Astrocyte of the cerebellum (primary cell): ENCODE data around the gene DDX6.

Source experiments
- DNase-seq: peaks from one replicate; pipeline ENCODE4 v3.0.0-alpha.2; 2011; ENCODE audit warnings: low read depth
- H3K4me3 ChIP-seq: 2 replicates; pipeline ENCODE4 v1.5.1; 2011; ENCODE audit warnings: mild to moderate bottlenecking, low read depth, low read length, moderate library complexity
- in situ Hi-C: cut with HindIII; loops from 2 replicates; pipeline ENCODE4 v1.10.0; 2017; ENCODE audit warnings: low sequenced_read_pairs
- TF ChIP-seq, protein P1 (sequence below): IDR thresholded peaks from 2 replicates; pipeline ENCODE4 v1.5.1; 2012; ENCODE audit warnings: low read length, low read depth, moderate library complexity, mild to moderate bottlenecking; ENCODE audit errors: missing control alignments

DDX6 gene

DNA sequence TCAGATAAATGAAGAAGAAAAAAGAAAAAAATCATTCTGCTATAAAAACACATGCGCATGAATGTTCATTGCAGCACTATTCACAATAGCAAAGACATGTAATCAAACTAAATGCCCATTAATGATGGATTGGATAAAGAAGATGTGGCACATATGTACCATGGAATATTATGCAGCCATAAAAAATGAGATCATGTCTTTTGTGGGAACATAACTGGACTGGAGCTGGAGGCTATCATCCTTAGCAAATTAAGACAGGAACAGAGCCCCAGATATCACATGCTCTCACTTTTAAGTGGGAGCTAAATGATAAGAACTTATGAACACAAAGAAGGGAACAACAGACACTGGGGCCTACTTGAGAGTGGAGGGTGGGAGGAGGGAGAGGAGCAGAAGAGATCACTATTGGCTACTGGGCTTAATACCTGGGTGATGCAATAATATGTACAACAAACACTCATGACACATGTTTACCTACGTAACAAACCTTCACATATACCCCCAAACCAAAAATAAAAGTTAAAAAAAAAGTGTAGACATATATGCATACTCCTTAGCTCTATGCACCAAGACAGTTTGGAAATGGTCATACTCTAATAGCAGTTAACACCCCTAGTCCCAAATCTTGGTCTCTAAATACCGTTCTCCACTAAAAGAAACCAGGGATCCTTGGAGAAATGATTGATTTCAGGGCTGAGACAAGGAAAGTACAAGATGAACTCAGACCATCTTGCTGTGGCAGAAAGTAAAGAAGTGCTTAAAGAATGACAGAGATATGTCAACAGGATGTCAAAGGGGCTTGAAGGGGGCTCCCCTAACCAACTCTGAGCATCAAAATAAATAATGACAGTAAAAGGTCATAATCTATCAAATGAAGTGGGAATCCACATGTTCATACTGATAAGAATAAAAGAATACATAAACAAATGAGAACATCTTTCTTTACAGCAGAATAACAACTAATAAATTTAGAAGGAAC lies 17.1 kb upstream of the DDX6 start:
- DNase-seq = no peak
- TF ChIP-seq, protein P1, sequence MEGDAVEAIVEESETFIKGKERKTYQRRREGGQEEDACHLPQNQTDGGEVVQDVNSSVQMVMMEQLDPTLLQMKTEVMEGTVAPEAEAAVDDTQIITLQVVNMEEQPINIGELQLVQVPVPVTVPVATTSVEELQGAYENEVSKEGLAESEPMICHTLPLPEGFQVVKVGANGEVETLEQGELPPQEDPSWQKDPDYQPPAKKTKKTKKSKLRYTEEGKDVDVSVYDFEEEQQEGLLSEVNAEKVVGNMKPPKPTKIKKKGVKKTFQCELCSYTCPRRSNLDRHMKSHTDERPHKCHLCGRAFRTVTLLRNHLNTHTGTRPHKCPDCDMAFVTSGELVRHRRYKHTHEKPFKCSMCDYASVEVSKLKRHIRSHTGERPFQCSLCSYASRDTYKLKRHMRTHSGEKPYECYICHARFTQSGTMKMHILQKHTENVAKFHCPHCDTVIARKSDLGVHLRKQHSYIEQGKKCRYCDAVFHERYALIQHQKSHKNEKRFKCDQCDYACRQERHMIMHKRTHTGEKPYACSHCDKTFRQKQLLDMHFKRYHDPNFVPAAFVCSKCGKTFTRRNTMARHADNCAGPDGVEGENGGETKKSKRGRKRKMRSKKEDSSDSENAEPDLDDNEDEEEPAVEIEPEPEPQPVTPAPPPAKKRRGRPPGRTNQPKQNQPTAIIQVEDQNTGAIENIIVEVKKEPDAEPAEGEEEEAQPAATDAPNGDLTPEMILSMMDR = no peak
- in situ Hi-C loops = no loop called here
- no peak overlapping the region for H3K4me3 ChIP-seq

DNA sequence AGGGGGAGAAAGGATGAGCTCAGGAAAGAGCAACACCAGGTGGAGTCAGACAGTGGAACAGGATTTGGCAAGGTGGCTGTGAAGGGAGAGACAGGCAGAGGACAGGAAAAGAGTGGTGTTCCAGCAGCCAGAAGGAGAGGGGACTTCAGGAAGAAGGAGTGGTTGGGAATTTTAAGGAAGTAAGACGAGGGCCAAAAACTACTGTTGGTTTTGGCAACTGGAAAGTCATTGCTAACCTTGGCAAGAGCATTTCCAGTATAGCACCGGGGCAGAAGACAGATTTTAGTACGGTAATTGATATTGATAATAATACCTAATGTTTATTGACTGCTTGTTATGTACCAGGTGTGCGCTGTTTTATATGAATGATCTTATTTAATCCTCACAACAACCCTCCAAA lies 15.4 kb upstream of the DDX6 start:
- TF ChIP-seq, protein P1 = no peak
- H3K4me3 ChIP-seq = no peak overlapping the region
- no peak for DNase-seq

DNA sequence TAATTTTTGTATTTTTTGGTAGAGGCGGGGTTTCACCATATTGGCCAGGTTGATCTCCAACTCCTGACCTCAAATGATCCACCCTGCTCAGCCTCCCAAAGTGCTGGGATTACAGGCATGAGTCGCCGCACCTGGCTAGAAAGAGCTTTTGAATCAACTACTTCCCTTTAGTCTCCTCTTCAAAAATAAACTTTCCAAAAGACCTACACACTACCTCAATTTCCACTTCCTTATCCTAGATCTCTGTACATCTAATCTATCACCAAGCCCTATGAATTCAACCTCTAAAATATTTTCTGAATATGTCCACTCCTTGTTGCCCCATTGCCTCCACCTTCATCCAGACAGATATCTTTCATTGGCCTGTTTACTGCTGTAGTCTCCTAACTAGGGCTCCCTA lies 13.1 kb upstream of the DDX6 start:
- DNase-seq = no peak
- no peak overlapping the region for H3K4me3 ChIP-seq
- TF ChIP-seq, protein P1 = no peak
- in situ Hi-C loops = no loop called here

More for the DNA sequence above, 15.4 kb upstream of the DDX6 start:
- in situ Hi-C loops = no loop called here

DNA sequence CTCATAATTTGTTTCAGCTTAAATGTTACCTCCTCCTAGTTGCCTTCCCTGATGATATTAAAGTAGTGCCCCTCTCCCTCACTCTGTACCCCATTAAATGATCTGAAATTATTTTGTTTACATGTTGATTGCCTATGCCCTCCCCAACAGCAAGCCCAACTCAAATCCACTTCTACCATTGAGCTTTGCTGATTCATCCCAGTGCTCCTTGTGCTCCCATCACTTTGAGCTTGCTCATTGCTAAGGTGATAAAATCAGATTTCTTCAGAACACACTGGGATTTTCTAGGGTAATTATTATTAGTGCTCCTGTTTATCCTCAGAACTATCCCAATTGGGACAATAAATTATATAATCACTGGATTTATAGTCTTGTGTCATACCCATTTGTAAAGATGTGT lies 8.4 kb upstream of the DDX6 start:
- TF ChIP-seq, protein P1 = no peak
- no peak overlapping the region for H3K4me3 ChIP-seq
- in situ Hi-C loops = loop anchor here (10.0 kb wide), 3 partner anchors 65 to 105 kb away; no protein-coding TSS in a partner anchor
- DNase-seq = no peak

DNA sequence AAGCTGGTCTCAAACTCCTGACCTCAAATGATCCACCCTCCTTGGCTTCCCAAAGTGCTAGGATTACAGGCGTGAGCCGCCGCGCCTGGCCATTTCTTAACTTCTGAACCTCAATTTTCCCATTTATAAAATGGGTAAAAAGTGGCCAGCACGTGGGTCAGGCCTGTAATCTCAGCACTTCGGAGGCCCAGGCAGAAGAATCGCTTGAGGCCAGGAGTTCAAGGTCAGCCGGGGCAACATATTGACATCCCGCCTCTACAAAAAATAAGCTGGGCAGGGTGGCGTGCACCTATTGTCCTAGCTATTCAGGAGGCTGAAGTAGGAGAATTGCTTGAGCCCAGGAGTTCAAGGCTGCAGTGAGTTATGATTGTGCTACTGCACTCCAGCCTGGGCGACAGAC lies 6.5 kb upstream of the DDX6 start:
- no peak overlapping the region for H3K4me3 ChIP-seq
- no peak for DNase-seq
- TF ChIP-seq, protein P1 = no peak
- in situ Hi-C loops = loop anchor here (10.0 kb wide), 3 partner anchors 67 to 107 kb away; no protein-coding TSS in a partner anchor

DNA sequence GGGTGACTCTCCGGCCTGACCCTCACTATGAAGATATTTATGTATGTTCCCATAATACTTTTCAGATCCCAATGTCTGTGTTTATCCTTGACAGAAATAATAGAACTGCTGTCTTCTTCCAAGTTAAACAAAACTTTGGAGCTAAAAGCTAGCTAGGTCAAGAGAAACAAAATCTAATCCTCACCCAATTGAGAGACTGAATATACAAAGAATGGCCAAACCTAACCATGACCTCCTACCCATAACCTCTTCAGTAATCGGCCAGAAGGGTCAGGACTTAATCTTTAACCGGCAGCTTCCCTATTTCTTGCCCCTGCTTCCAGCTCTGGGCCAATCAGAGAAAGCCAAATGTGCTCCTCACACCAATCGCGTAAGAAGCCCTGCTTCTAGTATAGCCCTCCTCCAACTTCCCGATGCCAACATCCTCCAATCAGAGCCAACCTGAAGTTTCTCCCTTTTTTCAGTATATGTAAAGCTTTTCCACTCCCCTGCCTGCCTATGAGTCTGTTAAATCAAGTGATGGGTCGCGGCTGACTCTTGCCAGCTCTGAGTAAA lies 1.7 kb upstream of the DDX6 start:
- TF ChIP-seq, protein P1 = no peak
- in situ Hi-C loops = loop anchor here (10.0 kb wide), 3 partner anchors 72 to 112 kb away; no protein-coding TSS in a partner anchor
- peak; percentile 75 for DNase-seq
- H3K4me3 ChIP-seq = peak overlapping the region; percentile 93
